WTC11 (cell line): Measurements from ENCODE around the gene TIE1. TPM values are rescaled to one million over a fixed set of nuclear protein-coding genes. Genes with fewer than 3 reads are reported as not detected.

Experiments used
- ATAC-seq: fragments of 200-7000 bp; cut with Tn5 transposase; 2 replicates; pipeline ENCODE4 v1.10.0; 2021; ENCODE audit warnings: mild to moderate bottlenecking, moderate library complexity
- CTCF ChIA-PET: fragments of 300-600 bp; sonication (Branson Sonifier 250); formaldehyde crosslinking; loops from one replicate; lab custom pipeline; 2021; ENCODE audit warnings: antibody characterized with exemption; lab: Charles Lee
- POLR2A ChIA-PET: fragments of 350-600 bp; sonication (Branson Sonifier 250); formaldehyde crosslinking; loops from one replicate; lab custom pipeline; 2021; ENCODE audit warnings: antibody characterized with exemption; lab: Charles Lee
- DNase-seq: peaks from one replicate; pipeline ENCODE4 v3.0.0; 2021; ENCODE audit warnings: low spot score
- H3K27ac Mint-ChIP-seq: 2 replicates; pipeline ENCODE4 v1.8.0; 2021; ENCODE audit warnings: mixed read lengths
- H3K27me3 Mint-ChIP-seq: 2 replicates; pipeline ENCODE4 v1.8.0; 2021; ENCODE audit warnings: low read depth, mild to moderate bottlenecking, moderate library complexity, mixed read lengths
- H3K36me3 Mint-ChIP-seq: 2 replicates; pipeline ENCODE4 v1.8.0; 2021; ENCODE audit warnings: mixed read lengths
- H3K4me1 Mint-ChIP-seq: 2 replicates; pipeline ENCODE4 v1.8.0; 2022; ENCODE audit warnings: mixed read lengths
- H3K4me3 Mint-ChIP-seq: 2 replicates; pipeline ENCODE4 v1.8.0; 2021; ENCODE audit warnings: mild to moderate bottlenecking, moderate library complexity, mixed read lengths
- H3K9me3 Mint-ChIP-seq: 2 replicates; pipeline ENCODE4 v1.8.0; 2021; ENCODE audit warnings: mixed read lengths
- ARID4B ChIP-seq: sonication (generic); formaldehyde crosslinking; IDR thresholded peaks from 2 replicates; pipeline ENCODE4 v1.8.0; 2023; ENCODE audit warnings: missing genetic modification reagents, mild to moderate bottlenecking, borderline replicate concordance
- E2F1 ChIP-seq: sonication (generic); formaldehyde crosslinking; IDR thresholded peaks from 2 replicates; pipeline ENCODE4 v1.8.0; 2022; ENCODE audit warnings: mild to moderate bottlenecking, missing genetic modification reagents
- FOXP1 ChIP-seq: sonication (generic); formaldehyde crosslinking; IDR thresholded peaks from 2 replicates; pipeline ENCODE4 v1.8.0; 2022; ENCODE audit warnings: missing genetic modification reagents, mild to moderate bottlenecking, moderate library complexity, borderline replicate concordance
- GTF2I ChIP-seq: fragments of 250-450 bp; sonication (Bioruptor Pico); conservative IDR thresholded peaks from 2 replicates; pipeline ENCODE4 v1.4.0; 2021; ENCODE audit warnings: mild to moderate bottlenecking
- HMGXB4 ChIP-seq: sonication (generic); formaldehyde crosslinking; IDR thresholded peaks from 2 replicates; pipeline ENCODE4 v1.8.1; 2023; ENCODE audit warnings: mild to moderate bottlenecking, moderate library complexity, missing genetic modification reagents
- JUN ChIP-seq: sonication (generic); formaldehyde crosslinking; IDR thresholded peaks from 2 replicates; pipeline ENCODE4 v1.8.0; 2023; ENCODE audit warnings: mild to moderate bottlenecking, missing genetic modification reagents
- NFATC4 ChIP-seq: fragments of 250-450 bp; sonication (Bioruptor Pico); IDR thresholded peaks from 2 replicates; pipeline ENCODE4 v1.9.0; 2021; ENCODE audit warnings: mild to moderate bottlenecking
- NR1H2 ChIP-seq: sonication (generic); formaldehyde crosslinking; IDR thresholded peaks from 2 replicates; pipeline ENCODE4 v1.9.0; 2021; ENCODE audit warnings: mild to moderate bottlenecking, moderate library complexity, missing genetic modification reagents
- SOX15 ChIP-seq: fragments of 250-450 bp; sonication (Bioruptor Pico); IDR thresholded peaks from 2 replicates; pipeline ENCODE4 v1.9.0; 2021; ENCODE audit warnings: mild to moderate bottlenecking
- ZNF532 ChIP-seq: fragments of 250-450 bp; sonication (Bioruptor Pico); IDR thresholded peaks from 2 replicates; pipeline ENCODE4 v1.9.0; 2021; ENCODE audit warnings: mild to moderate bottlenecking, borderline replicate concordance
- total RNA-seq: library from RNA; stranded (reverse); gene quantifications from 3 replicates; pipeline ENCODE4 v1.2.3, GENCODE V29; 2021

TIE1 gene
- total RNA-seq, 1 experiment from 2014 or later, result 2.5 TPM

GRCh38 chr1:43302721-43303470 is 2.1 kb downstream of the TIE1 start:
- Mint-ChIP-seq H3K9me3 (no peaks in the 10 kb centered on the region), H3K27me3 (no peaks in the 10 kb centered on the region), H3K36me3 (no peaks in the 10 kb centered on the region), H3K4me1 (peaks cover 17% of the 10 kb centered on the region), H3K4me3 (no peak overlapping the region), H3K27ac (no peak overlapping the region)
- CTCF ChIA-PET, result interaction anchor here (0.7 to 1.0 kb wide), 3 partner anchors 17 to 111 kb away, joined by 3 read pairs; partner anchors contain the start of genes C1orf210 and CDC20
- ATAC-seq, result no peak
- TF ChIP-seq JUN (CRISPR knock-in tag) (no peak), SOX15 (CRISPR knock-in tag) (no peak), HMGXB4 (CRISPR knock-in tag) (no peak), GTF2I (CRISPR knock-in tag) (no peak), NR1H2 (CRISPR knock-in tag) (no peak), FOXP1 (CRISPR knock-in tag) (no peak), ZNF532 (CRISPR knock-in tag) (no peak), ARID4B (CRISPR knock-in tag) (no peak), NFATC4 (CRISPR knock-in tag) (no peak), E2F1 (CRISPR knock-in tag) (no peak)
- TF ChIP-seq, all 79 proteins: peak for 0
- POLR2A ChIA-PET, result no interaction called here
- DNase-seq, result no peak
